OCI-LY7 (cell line): ENCODE results near the gene ARMH1. TPM values are rescaled to one million over a fixed set of nuclear protein-coding genes. Genes with fewer than 3 reads are reported as not detected.

Experiments
- BruUV-seq: library from RNA; stranded (reverse); fragments of 400-500 nt; replicated peaks from 2 replicates; lab custom pipeline; 2021; lab: Mats Ljungman, UMichigan
- CTCF ChIA-PET: fragments of 300-600 bp; sonication (Branson Sonifier 250); formaldehyde crosslinking; loops from one replicate; lab custom pipeline; 2022; ENCODE audit warnings: antibody characterized with exemption; ENCODE audit not compliant: unreplicated experiment; lab: Charles Lee
- POLR2A ChIA-PET: fragments of 300-600 bp; sonication (Branson Sonifier 250); formaldehyde crosslinking; loops from one replicate; lab custom pipeline; 2022; ENCODE audit warnings: antibody characterized with exemption; lab: Charles Lee
- DNase-seq: peaks from one replicate; pipeline ENCODE4 v3.0.0-alpha.2; 2015; ENCODE audit warnings: low spot score
- H2AFZ ChIP-seq: fragments of 200-600 bp; sonication (generic), shearing (Covaris generic); 2 replicates; pipeline ENCODE4 v1.6.1; 2014; ENCODE audit warnings: mild to moderate bottlenecking, antibody characterized with exemption, low read length, moderate library complexity
- H3K27ac ChIP-seq: fragments of 200-600 bp; sonication (generic); 2 replicates; pipeline ENCODE4 v1.5.1; 2014; ENCODE audit warnings: mixed run types, low read depth, mild to moderate bottlenecking, moderate library complexity, low read length, inconsistent platforms; ENCODE audit not compliant: poor library complexity, severe bottlenecking
- H3K36me3 ChIP-seq: fragments of 200-600 bp; sonication (generic); 2 replicates; pipeline ENCODE4 v1.6.1; 2014; ENCODE audit warnings: mild to moderate bottlenecking, antibody characterized with exemption, low read length, moderate library complexity, mixed read lengths; ENCODE audit not compliant: insufficient read depth
- H3K4me1 ChIP-seq: fragments of 200-600 bp; sonication (generic); 2 replicates; pipeline ENCODE4 v1.5.1; 2014; ENCODE audit warnings: mild to moderate bottlenecking, low read length; ENCODE audit not compliant: insufficient read depth, poor library complexity, severe bottlenecking
- H3K4me2 ChIP-seq: fragments of 200-600 bp; sonication (generic); 2 replicates; pipeline ENCODE4 v1.6.1; 2014; ENCODE audit warnings: mild to moderate bottlenecking, low read length
- H3K4me3 ChIP-seq: fragments of 200-600 bp; sonication (generic); 2 replicates; pipeline ENCODE4 v1.5.1; 2014; ENCODE audit warnings: mild to moderate bottlenecking, low read depth, low read length; ENCODE audit not compliant: poor library complexity, severe bottlenecking
- H3K79me2 ChIP-seq: fragments of 200-600 bp; sonication (generic); 2 replicates; pipeline ENCODE4 v1.6.1; 2016; ENCODE audit warnings: low read depth, mild to moderate bottlenecking, low read length, moderate library complexity, mixed read lengths; ENCODE audit not compliant: insufficient read depth
- H3K9me2 ChIP-seq: fragments of 200-600 bp; sonication (generic); 2 replicates; pipeline ENCODE4 v1.6.1; 2016; ENCODE audit warnings: mild to moderate bottlenecking, low read length, mixed read lengths; ENCODE audit not compliant: insufficient read depth
- H3K9me3 ChIP-seq: fragments of 200-600 bp; sonication (generic); 2 replicates; pipeline ENCODE4 v1.6.1; 2014; ENCODE audit warnings: mild to moderate bottlenecking, mixed run types, low read length, mixed read lengths
- H4K20me1 ChIP-seq: fragments of 200-600 bp; sonication (generic); 2 replicates; pipeline ENCODE4 v1.6.1; 2014; ENCODE audit warnings: mild to moderate bottlenecking, antibody characterized with exemption, low read length, moderate library complexity, mixed read lengths; ENCODE audit not compliant: insufficient read depth
- EZH2phosphoT487 ChIP-seq: fragments of 200-600 bp; sonication (generic); IDR thresholded peaks from 2 replicates; pipeline ENCODE4 v1.6.1; 2018; ENCODE audit warnings: low read depth, borderline replicate concordance, mild to moderate bottlenecking, mixed run types, antibody characterized with exemption, low read length, moderate library complexity, mixed read lengths
- intact Hi-C: fragments of 100-400 bp; cut with micrococcal nuclease; formaldehyde crosslinking; loops from one replicate; pipeline ENCODE4 v1.10.0; 2022; ENCODE audit not compliant: unreplicated experiment
- total RNA-seq, 2 experiments: library from RNA; depleted of rRNA in 1 of 2; stranded (reverse); fragments of >200 nt in 1 of 2; shearing (Covaris generic) in 1 of 2; gene quantifications; 2 replicates each; pipeline ENCODE4 v1.2.3, GENCODE V29; 2014 to 2022
- TF ChIP-seq, protein P1 (sequence below): fragments of 200-600 bp; sonication (generic); conservative IDR thresholded peaks from 2 replicates; pipeline ENCODE4 v1.5.1; 2014; ENCODE audit warnings: mild to moderate bottlenecking, antibody characterized with exemption, low read length, moderate library complexity, mixed read lengths

The ARMH1 gene
- total RNA-seq, 2 experiments from 2014 or later, result 7.8 to 8.9 TPM

DNA sequence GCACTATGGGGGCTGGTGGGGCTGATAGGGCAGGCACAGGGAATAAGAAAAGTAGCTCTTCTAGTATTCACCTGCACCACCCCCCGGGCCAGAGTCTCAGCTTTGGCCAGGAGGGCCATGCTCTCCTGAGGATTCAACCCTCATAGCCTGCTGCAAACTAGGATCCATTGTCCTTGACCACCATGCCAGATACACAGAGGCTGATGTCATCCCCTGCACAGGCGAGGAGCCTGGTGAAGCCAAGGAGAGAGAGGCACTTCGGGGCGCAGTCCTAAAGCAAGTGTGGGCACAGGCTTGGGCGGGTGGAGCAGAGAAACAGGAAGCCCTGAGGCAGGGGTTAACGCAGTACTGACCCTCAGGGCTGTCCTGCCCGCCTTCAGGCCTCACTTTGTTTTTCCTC, 29.7 kb upstream of the ARMH1 start:
- ChIA-PET POLR2A (no interaction called here), CTCF (no interaction called here)
- intact Hi-C loops, result no loop called here

DNA sequence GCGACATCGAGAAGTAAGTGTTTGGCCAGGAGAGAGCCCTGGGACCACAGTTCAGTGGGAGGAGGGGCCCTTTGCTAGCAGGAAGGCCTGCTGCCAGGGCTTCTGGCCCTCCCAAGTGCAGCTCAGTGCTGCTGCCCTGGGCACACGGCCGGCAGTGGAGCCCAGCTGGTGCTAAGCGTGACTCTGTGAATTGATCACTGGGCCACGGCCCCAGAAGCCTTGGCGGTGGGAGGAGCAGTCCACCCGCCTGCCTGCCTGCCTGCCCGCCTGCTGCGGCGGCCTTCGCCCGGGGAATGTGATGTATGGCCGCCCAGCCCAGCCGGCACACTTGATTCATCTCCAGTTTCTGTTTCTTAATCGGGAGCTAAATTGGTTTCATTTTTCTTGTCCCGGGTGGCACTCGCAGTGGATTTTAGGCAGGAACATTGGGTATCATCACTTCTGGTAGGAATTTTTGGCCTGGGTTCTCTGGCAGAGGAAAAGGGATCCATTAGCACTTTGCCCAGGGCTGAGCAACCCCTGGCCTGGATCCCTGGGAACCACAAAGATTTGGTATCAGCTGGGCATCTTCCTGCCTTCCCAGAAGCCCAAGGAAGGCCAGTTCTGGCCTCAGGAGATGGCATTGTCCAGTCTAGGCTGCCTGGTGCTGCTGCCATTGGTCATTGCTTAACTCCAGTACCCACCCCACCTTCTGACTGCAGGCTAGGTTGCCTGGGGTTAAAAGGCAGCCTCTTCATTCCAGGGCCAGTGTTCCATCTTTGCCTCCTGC, 28.9 kb upstream of the ARMH1 start:
- H3K27ac ChIP-seq, result no peak overlapping the region
- DNase-seq, result no peak
- CTCF ChIA-PET, result no interaction called here
- no TSS peak for BruUV-seq
- no peaks in the 10 kb centered on the region for H3K4me1 ChIP-seq
- POLR2A ChIA-PET, result no interaction called here
- no peak for TF ChIP-seq EZH2phosphoT487
- TF ChIP-seq, protein P1, sequence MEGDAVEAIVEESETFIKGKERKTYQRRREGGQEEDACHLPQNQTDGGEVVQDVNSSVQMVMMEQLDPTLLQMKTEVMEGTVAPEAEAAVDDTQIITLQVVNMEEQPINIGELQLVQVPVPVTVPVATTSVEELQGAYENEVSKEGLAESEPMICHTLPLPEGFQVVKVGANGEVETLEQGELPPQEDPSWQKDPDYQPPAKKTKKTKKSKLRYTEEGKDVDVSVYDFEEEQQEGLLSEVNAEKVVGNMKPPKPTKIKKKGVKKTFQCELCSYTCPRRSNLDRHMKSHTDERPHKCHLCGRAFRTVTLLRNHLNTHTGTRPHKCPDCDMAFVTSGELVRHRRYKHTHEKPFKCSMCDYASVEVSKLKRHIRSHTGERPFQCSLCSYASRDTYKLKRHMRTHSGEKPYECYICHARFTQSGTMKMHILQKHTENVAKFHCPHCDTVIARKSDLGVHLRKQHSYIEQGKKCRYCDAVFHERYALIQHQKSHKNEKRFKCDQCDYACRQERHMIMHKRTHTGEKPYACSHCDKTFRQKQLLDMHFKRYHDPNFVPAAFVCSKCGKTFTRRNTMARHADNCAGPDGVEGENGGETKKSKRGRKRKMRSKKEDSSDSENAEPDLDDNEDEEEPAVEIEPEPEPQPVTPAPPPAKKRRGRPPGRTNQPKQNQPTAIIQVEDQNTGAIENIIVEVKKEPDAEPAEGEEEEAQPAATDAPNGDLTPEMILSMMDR, result no peak
- H3K79me2 ChIP-seq, result no peaks in the 10 kb centered on the region
- H3K9me2 ChIP-seq, result no peaks in the 10 kb centered on the region
- H3K4me2 ChIP-seq, result no peak overlapping the region
- no peak overlapping the region for H2AFZ ChIP-seq
- peaks cover 99% of the 10 kb centered on the region for H3K36me3 ChIP-seq
- no peaks in the 10 kb centered on the region for H3K9me3 ChIP-seq
- intact Hi-C loops, result no loop called here
- H4K20me1 ChIP-seq, result no peaks in the 10 kb centered on the region; the same call in 1 of the 2 replicates
- H3K4me3 ChIP-seq, result no peak overlapping the region

More for the DNA sequence above, 29.7 kb upstream of the ARMH1 start:
- Histone ChIP-seq H4K20me1 (no peaks in the 10 kb centered on the region; the same call in 1 of the 2 replicates), H3K4me1 (no peaks in the 10 kb centered on the region), H3K4me2 (no peak overlapping the region), H3K9me2 (no peaks in the 10 kb centered on the region), H2AFZ (no peak overlapping the region), H3K4me3 (no peak overlapping the region), H3K27ac (no peak overlapping the region), H3K36me3 (peaks cover 99% of the 10 kb centered on the region), H3K79me2 (no peaks in the 10 kb centered on the region), H3K9me3 (no peaks in the 10 kb centered on the region)
- DNase-seq, result no peak
- TF ChIP-seq, protein P1, result no peak
- no peak for TF ChIP-seq EZH2phosphoT487
- no TSS peak for BruUV-seq
